Liver (tissue), 9 donors: Measurements from ENCODE around the gene GPC1. TPM values are rescaled to one million over a fixed set of nuclear protein-coding genes. Genes with fewer than 3 reads are reported as not detected.

Experiments
- DNase-seq: peaks from one replicate; pipeline ENCODE4 v3.0.0-alpha.2; 2017; ENCODE audit warnings: low spot score
- H3K27ac ChIP-seq, 2 donors: one replicate each; pipeline ENCODE4 v1.7.0; 2013; ENCODE audit warnings: inconsistent platforms in 2 of 2, low read length in 2 of 2, control low read depth in 1 of 2, low read depth in 1 of 2, mild to moderate bottlenecking in 1 of 2
- H3K27me3 ChIP-seq, 4 donors: one replicate each; pipeline versions ENCODE4 v1.6.1 to v1.7.0; 2013; ENCODE audit warnings: low read length in 3 of 4, inconsistent platforms in 1 of 4, mild to moderate bottlenecking in 1 of 4, moderate library complexity in 1 of 4; ENCODE audit not compliant: control insufficient read depth in 4 of 4, insufficient read depth in 4 of 4
- H3K36me3 ChIP-seq, 4 donors: one replicate each; pipeline versions ENCODE4 v1.6.1 to v1.7.0; 2013; ENCODE audit warnings: low read length in 3 of 4, mild to moderate bottlenecking in 3 of 4, low read depth in 1 of 4, moderate library complexity in 1 of 4; ENCODE audit not compliant: control insufficient read depth in 4 of 4, insufficient read depth in 3 of 4
- H3K4me1 ChIP-seq, 4 donors: one replicate each; pipeline versions ENCODE4 v1.6.1 to v1.7.0; 2013; ENCODE audit warnings: low read length in 3 of 4, mild to moderate bottlenecking in 3 of 4, moderate library complexity in 1 of 4; ENCODE audit not compliant: control insufficient read depth in 4 of 4, insufficient read depth in 4 of 4
- H3K4me3 ChIP-seq, 3 donors: one replicate each; pipeline versions ENCODE4 v1.6.1 to v1.7.0; 2013; ENCODE audit warnings: low read length in 3 of 3, control low read depth in 1 of 3, low read depth in 1 of 3, mild to moderate bottlenecking in 1 of 3
- H3K9ac ChIP-seq, 2 donors: one replicate each; pipeline ENCODE4 v1.7.0; 2013; ENCODE audit warnings: low read length in 2 of 2, mild to moderate bottlenecking in 2 of 2, moderate library complexity in 2 of 2, control low read depth in 1 of 2, low read depth in 1 of 2
- H3K9me3 ChIP-seq, 4 donors: one replicate each; pipeline versions ENCODE4 v1.6.1 to v1.7.0; 2013; ENCODE audit warnings: low read length in 3 of 4; ENCODE audit not compliant: control insufficient read depth in 4 of 4
- ATF3 ChIP-seq: IDR thresholded peaks from 2 replicates; pipeline ENCODE4 v1.6.1; 2016; ENCODE audit warnings: antibody characterized with exemption
- CTCF ChIP-seq: fragments of 150-350 bp; IDR thresholded peaks from 2 replicates; pipeline ENCODE4 v1.5.1; 2017; ENCODE audit warnings: improper control_type of control experiment, low read depth, low read length; ENCODE audit not compliant: missing input control
- EGR1 ChIP-seq, 2 donors: IDR thresholded peaks; 2 replicates each; pipeline ENCODE4 v1.6.1; 2016 to 2018; ENCODE audit warnings: antibody characterized with exemption in 2 of 2, low read depth in 2 of 2
- FOXA1 ChIP-seq: IDR thresholded peaks from 2 replicates; pipeline ENCODE4 v1.6.1; 2016; ENCODE audit warnings: antibody characterized with exemption
- FOXA2 ChIP-seq: IDR thresholded peaks from 2 replicates; pipeline ENCODE4 v1.6.1; 2016; ENCODE audit warnings: antibody characterized with exemption
- GABPA ChIP-seq, 2 donors: IDR thresholded peaks in 1 of 2; conservative IDR thresholded peaks in 1 of 2; 2 replicates each; pipeline ENCODE4 v1.6.1; 2016; ENCODE audit warnings: antibody characterized with exemption in 2 of 2, mild to moderate bottlenecking in 1 of 2, moderate library complexity in 1 of 2
- HNF4A ChIP-seq, 2 donors: conservative IDR thresholded peaks; 2 replicates each; pipeline ENCODE4 v1.6.1; 2016; ENCODE audit warnings: antibody characterized with exemption in 2 of 2, mild to moderate bottlenecking in 2 of 2
- HNF4G ChIP-seq: IDR thresholded peaks from 2 replicates; pipeline ENCODE4 v1.6.1; 2016; ENCODE audit warnings: antibody characterized with exemption
- JUND ChIP-seq, 2 donors: IDR thresholded peaks; 2 replicates each; pipeline ENCODE4 v1.6.1; 2016; ENCODE audit warnings: antibody characterized with exemption in 2 of 2
- MAX ChIP-seq: IDR thresholded peaks from 2 replicates; pipeline ENCODE4 v1.6.1; 2016; ENCODE audit warnings: antibody characterized with exemption
- NR2F2 ChIP-seq: IDR thresholded peaks from 2 replicates; pipeline ENCODE4 v1.6.1; 2016; ENCODE audit warnings: antibody characterized with exemption
- RAD21 ChIP-seq, 2 donors: IDR thresholded peaks; 2 replicates each; pipeline ENCODE4 v1.6.1; 2016; ENCODE audit warnings: antibody characterized with exemption in 2 of 2, mild to moderate bottlenecking in 2 of 2
- REST ChIP-seq: IDR thresholded peaks from 2 replicates; pipeline ENCODE4 v1.6.1; 2016; ENCODE audit warnings: antibody characterized with exemption, mild to moderate bottlenecking
- RXRA ChIP-seq, 2 donors: IDR thresholded peaks; 2 replicates each; pipeline ENCODE4 v1.6.1; 2017 to 2018; ENCODE audit warnings: antibody characterized with exemption in 2 of 2, mild to moderate bottlenecking in 1 of 2
- SP1 ChIP-seq: IDR thresholded peaks from 2 replicates; pipeline ENCODE4 v1.6.1; 2018; ENCODE audit warnings: antibody characterized with exemption, mild to moderate bottlenecking
- TAF1 ChIP-seq: conservative IDR thresholded peaks from 2 replicates; pipeline ENCODE4 v1.6.1; 2016; ENCODE audit warnings: antibody characterized with exemption, mild to moderate bottlenecking
- YY1 ChIP-seq: IDR thresholded peaks from 2 replicates; pipeline ENCODE4 v1.6.1; 2016; ENCODE audit warnings: antibody characterized with exemption, mild to moderate bottlenecking
- ZBTB33 ChIP-seq: IDR thresholded peaks from 2 replicates; pipeline ENCODE4 v1.6.1; 2016; ENCODE audit warnings: antibody characterized with exemption
- WGBS: extraction: QIAGEN DNeasy Blood & Tissue Kit; methylation state at CpG from one replicate; pipeline ENCODE4 v1.1.7; 2013; 5-methylcytosine and 5-hydroxymethylcytosine counted together
- polyA plus RNA-seq, 2 donors: library from polyadenylated mRNA; stranded (reverse) in 1 of 2; unstranded in 1 of 2; fragments of 200-250 nt in 1 of 2; fragments of >200 nt in 1 of 2; fragmentation: Nextera tagmentation in 1 of 2; extraction: Ambion mirVana in 1 of 2; gene quantifications; one replicate each; pipeline versions ENCODE4 v1.2.1 to v1.2.3, GENCODE V29; 2013 to 2015
- total RNA-seq, 2 donors: library from RNA; depleted of rRNA; stranded (reverse); fragments of >200 nt; gene quantifications; one replicate each; pipeline ENCODE4 v1.2.3, GENCODE V29; 2014
- donor health status: healthy.
- donor health status: healthy.
- donor health status: healthy.
- donor health status: healthy.
- donor health status: healthy.

GPC1 gene
- total and polyA plus RNA-seq, 4 donors, result 3.2 to 41.0 (median 9.1) TPM

GRCh38 chr2:240444464-240444863, 9.0 kb downstream of the GPC1 start:
- Histone ChIP-seq H3K27ac (no peak overlapping the region), H3K4me1 (no peaks in the 10 kb centered on the region), H3K9me3 (no peaks in the 10 kb centered on the region), H3K4me3 (no peak overlapping the region), H3K27me3 (no peaks in the 10 kb centered on the region), H3K9ac (no peak overlapping the region), H3K36me3 (no peaks in the 10 kb centered on the region)
- 93% methylated on average over 16 of the region's 16 CpGs for WGBS
- TF ChIP-seq ZBTB33, result no peak
- TF ChIP-seq EGR1 (IDR thresholded peaks at IDR 0.05; ENCODE audit: low read depth in 2 of 2), result no peak
- no peak for TF ChIP-seq SP1
- TF ChIP-seq YY1, result no peak
- TF ChIP-seq JUND (IDR thresholded peaks at IDR 0.05), result no peak
- no peak for TF ChIP-seq HNF4A (conservative IDR thresholded peaks at IDR 0.05)
- no peak for TF ChIP-seq FOXA1
- TF ChIP-seq TAF1, result no peak
- TF ChIP-seq ATF3, result no peak
- no peak for TF ChIP-seq CTCF
- TF ChIP-seq FOXA2, result no peak
- TF ChIP-seq REST, result no peak
- TF ChIP-seq GABPA (IDR thresholded peaks at IDR 0.05 in 1 of 2, conservative IDR thresholded peaks at IDR 0.05 in 1 of 2), result no peak
- TF ChIP-seq NR2F2, result no peak
- no peak for TF ChIP-seq RXRA (IDR thresholded peaks at IDR 0.05)
- DNase-seq, result no peak

- H3K36me3 ChIP-seq, result no peaks in the 10 kb centered on the region
- no peak for DNase-seq
- H3K9ac ChIP-seq, result no peak overlapping the region
- no peaks in the 10 kb centered on the region for H3K27me3 ChIP-seq
- 85% methylated on average over 24 of the region's 24 CpGs for WGBS
- TF ChIP-seq HNF4G (no peak), HNF4A (conservative IDR thresholded peaks at IDR 0.05) (no peak), JUND (IDR thresholded peaks at IDR 0.05) (no peak), SP1 (no peak), EGR1 (IDR thresholded peaks at IDR 0.05; ENCODE audit: low read depth in 2 of 2) (no peak), MAX (no peak), REST (no peak), GABPA (IDR thresholded peaks at IDR 0.05 in 1 of 2, conservative IDR thresholded peaks at IDR 0.05 in 1 of 2) (no peak), TAF1 (no peak), RAD21 (IDR thresholded peaks at IDR 0.05) (no peak), FOXA1 (no peak)
- no peaks in the 10 kb centered on the region for H3K4me1 ChIP-seq
- no peak overlapping the region for H3K27ac ChIP-seq
- H3K9me3 ChIP-seq, result no peaks in the 10 kb centered on the region
- no peak overlapping the region for H3K4me3 ChIP-seq
These were observed 10.6 kb downstream of the GPC1 start for GRCh38 chr2:240445961-240446663.
